ENCODE data around the gene COL4A2.

DNA sequence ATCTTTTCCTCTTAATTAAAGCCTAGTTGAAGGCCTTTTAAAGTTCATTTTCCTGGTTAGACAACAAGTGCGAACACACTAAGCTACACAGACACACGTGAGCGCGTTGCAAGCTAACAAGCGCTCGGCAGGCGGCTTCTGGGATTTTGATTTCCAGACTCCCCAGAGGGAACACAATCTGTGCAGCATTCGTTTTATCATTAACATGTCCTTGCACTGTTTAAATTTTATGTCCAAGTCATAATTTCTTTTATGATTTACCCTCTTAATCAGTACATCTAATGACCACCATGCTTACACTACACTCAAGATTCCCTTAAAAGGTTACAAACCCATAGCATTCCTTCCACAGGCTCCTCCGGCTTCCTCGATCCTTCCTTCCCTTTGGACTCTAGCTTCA, 16.9 kb upstream of the COL4A2 start:
- TF ChIP-seq CTCF (IDR thresholded peaks at IDR 0.05) (no peak), POLR2A (IDR thresholded peaks at IDR 0.05) (no peak)

Data from right lobe of liver (tissue), 4 donors.